GM12878 (cell line): ENCODE measurements around the gene EIF1. TPM values are rescaled to one million over a fixed set of nuclear protein-coding genes. Genes with fewer than 3 reads are reported as not detected.
"Not testable (repeated sequence)": the region's sequence is repeated elsewhere in the genome, so short reads cannot be mapped to it uniquely, and the experiment has no call there.

Experiments used
- ATAC-seq: fragments of 200-7000 bp; cut with Tn5 transposase; 3 replicates; pipeline ENCODE4 v1.9.1; 2020; ENCODE audit warnings: mild to moderate bottlenecking, moderate library complexity
- BruUV-seq: library from RNA; stranded (reverse); fragments of 400-500 nt; replicated peaks from 2 replicates; lab custom pipeline; 2021; lab: Mats Ljungman, UMichigan
- CTCF ChIA-PET: fragments of 300-600 bp; sonication (Branson Sonifier 250); formaldehyde crosslinking; extraction: SDS; loops from one replicate; lab custom pipeline; 2021; ENCODE audit warnings: inconsistent platforms; lab: Yijun Ruan, JAX
- POLR2A ChIA-PET: fragments of 350-600 bp; formaldehyde crosslinking; extraction: SDS; loops from one replicate; lab custom pipeline; 2021; ENCODE audit warnings: inconsistent platforms; lab: Charles Lee
- RAD21 ChIA-PET: fragments of 300-600 bp; sonication (Branson Sonifier 250); formaldehyde crosslinking; loops from one replicate; lab custom pipeline; 2023; ENCODE audit warnings: antibody characterized with exemption; ENCODE audit not compliant: unreplicated experiment; lab: Charles Lee
- SMC1A ChIA-PET: fragments of 300-600 bp; sonication (Branson Sonifier 250); formaldehyde crosslinking; loops from one replicate; lab custom pipeline; 2023; ENCODE audit not compliant: unreplicated experiment, uncharacterized antibody; lab: Charles Lee
- DNase-seq: peaks from one replicate; pipeline ENCODE4 v3.0.0-alpha.2; 2011; ENCODE audit warnings: low read depth, low spot score
- FAIRE-seq: peaks from 3 replicates; lab custom pipeline; 2011; peaks lifted over from hg19 to GRCh38; lab: Jason Lieb, UNC
- H2AFZ ChIP-seq: 2 replicates; pipeline ENCODE4 v1.6.0; 2011; ENCODE audit warnings: low read depth, low read length, control low read depth; ENCODE audit not compliant: control insufficient read depth
- H3K27ac ChIP-seq: 2 replicates; pipeline ENCODE4 v1.5.1; 2011; ENCODE audit warnings: control low read depth; ENCODE audit not compliant: control insufficient read depth, insufficient read depth
- H3K27me3 ChIP-seq, 2 experiments: replicated peaks in 1 of 2; 2 replicates each; pipeline versions ENCODE4 v1.6.0 to v1.6.1; 2011; ENCODE audit warnings: low read length in 1 of 2; ENCODE audit not compliant: control insufficient read depth in 2 of 2, insufficient read depth in 2 of 2
- H3K36me3 ChIP-seq, 2 experiments: 2 replicates each; pipeline ENCODE4 v1.5.1; 2011; ENCODE audit warnings: low read length in 1 of 2; ENCODE audit not compliant: control insufficient read depth in 2 of 2, insufficient read depth in 2 of 2
- H3K4me1 ChIP-seq: 2 replicates; pipeline ENCODE4 v1.6.1; 2011; ENCODE audit warnings: mild to moderate bottlenecking, low read length, moderate library complexity, mixed read lengths; ENCODE audit not compliant: control insufficient read depth, insufficient read depth
- H3K4me2 ChIP-seq: 2 replicates; pipeline ENCODE4 v1.6.0; 2011; ENCODE audit warnings: control low read depth; ENCODE audit not compliant: control insufficient read depth, insufficient read depth
- H3K4me3 ChIP-seq: fragments of 200-600 bp; sonication (generic); 2 replicates; pipeline ENCODE4 v1.5.1; 2016
- H3K79me2 ChIP-seq: 2 replicates; pipeline ENCODE4 v1.6.0; 2011; ENCODE audit warnings: low read length; ENCODE audit not compliant: control insufficient read depth, insufficient read depth
- H3K9ac ChIP-seq: 2 replicates; pipeline ENCODE4 v1.8.0; 2011; ENCODE audit warnings: low read length, control low read depth, mixed read lengths; ENCODE audit not compliant: control insufficient read depth, insufficient read depth
- H3K9me3 ChIP-seq: replicated peaks from 3 replicates; pipeline ENCODE4 v1.5.1; 2011; ENCODE audit warnings: mild to moderate bottlenecking, low read length; ENCODE audit not compliant: control insufficient read depth, insufficient read depth
- H4K20me1 ChIP-seq: 2 replicates; pipeline ENCODE4 v1.6.0; 2011; ENCODE audit not compliant: control insufficient read depth, insufficient read depth
- MLLT1 ChIP-seq: fragments of 450-650 bp; IDR thresholded peaks from 2 replicates; pipeline ENCODE4 v1.6.1; 2016; ENCODE audit warnings: mild to moderate bottlenecking
- WGBS: methylation state at CpG from one replicate; pipeline ENCODE4 v1.1.6; 2016; ENCODE audit warnings: low lambda C conversion rate; ENCODE audit not compliant: insufficient replicate concordance, insufficient coverage; ENCODE audit errors: missing lambda C conversion rate; 5-methylcytosine and 5-hydroxymethylcytosine counted together
- in situ Hi-C: fragments of 300-500 bp; cut with MboI; formaldehyde crosslinking; loops from 9 replicates; pipeline ENCODE4 v1.14.3; 2018; ENCODE audit warnings: mixed read lengths
- intact Hi-C: fragments of 100-400 bp; cut with micrococcal nuclease; formaldehyde crosslinking; loops from one replicate; pipeline ENCODE4 v1.14.2; 2022; ENCODE audit not compliant: unreplicated experiment
- polyA plus RNA-seq, 11 experiments: library from polyadenylated mRNA; depleted of rRNA in 4 of 11; unstranded in 6 of 11; stranded (reverse) in 5 of 11; fragments of >200 nt; fragmentation: Nextera tagmentation in 4 of 11; fragmentation: Illumina TruSeq in 1 of 11; extraction: Ambion mirVana in 4 of 11; extraction: Trizol in 1 of 11; gene quantifications; 1 replicate in 1 of 11; 2 replicates in 10 of 11; pipeline versions ENCODE4 v1.2.1 to v1.2.3, GENCODE V29; 2011 to 2016; ENCODE audit warnings: inconsistent platforms in 2 of 11, missing spikeins in 2 of 11, low read depth in 1 of 11
- total RNA-seq, 4 experiments: library from RNA; depleted of rRNA in 3 of 4; stranded (reverse); fragments of >200 nt in 3 of 4; fragmentation: Illumina TruSeq in 1 of 4; extraction: Trizol in 1 of 4; gene quantifications; 2 replicates each; pipeline versions ENCODE4 v1.2.1 to v1.2.3, GENCODE V29; 2013 to 2021
- TF ChIP-seq, protein P1 (sequence below): fragments of 450-650 bp; IDR thresholded peaks from 2 replicates; pipeline ENCODE4 v1.6.1; 2016; ENCODE audit warnings: mild to moderate bottlenecking, moderate library complexity, borderline replicate concordance

The EIF1 gene
- total and polyA plus RNA-seq, 10 of the 15 experiments (the other 5 are each of a cell fraction or from before 2014, with no cell fraction given): 39.4 to 815 (median 480) TPM

- not testable (repeated sequence) for BruUV-seq
- peak; percentile 86; the same call in 1 of the 2 replicates for TF ChIP-seq MLLT1
- TF ChIP-seq, protein P1, sequence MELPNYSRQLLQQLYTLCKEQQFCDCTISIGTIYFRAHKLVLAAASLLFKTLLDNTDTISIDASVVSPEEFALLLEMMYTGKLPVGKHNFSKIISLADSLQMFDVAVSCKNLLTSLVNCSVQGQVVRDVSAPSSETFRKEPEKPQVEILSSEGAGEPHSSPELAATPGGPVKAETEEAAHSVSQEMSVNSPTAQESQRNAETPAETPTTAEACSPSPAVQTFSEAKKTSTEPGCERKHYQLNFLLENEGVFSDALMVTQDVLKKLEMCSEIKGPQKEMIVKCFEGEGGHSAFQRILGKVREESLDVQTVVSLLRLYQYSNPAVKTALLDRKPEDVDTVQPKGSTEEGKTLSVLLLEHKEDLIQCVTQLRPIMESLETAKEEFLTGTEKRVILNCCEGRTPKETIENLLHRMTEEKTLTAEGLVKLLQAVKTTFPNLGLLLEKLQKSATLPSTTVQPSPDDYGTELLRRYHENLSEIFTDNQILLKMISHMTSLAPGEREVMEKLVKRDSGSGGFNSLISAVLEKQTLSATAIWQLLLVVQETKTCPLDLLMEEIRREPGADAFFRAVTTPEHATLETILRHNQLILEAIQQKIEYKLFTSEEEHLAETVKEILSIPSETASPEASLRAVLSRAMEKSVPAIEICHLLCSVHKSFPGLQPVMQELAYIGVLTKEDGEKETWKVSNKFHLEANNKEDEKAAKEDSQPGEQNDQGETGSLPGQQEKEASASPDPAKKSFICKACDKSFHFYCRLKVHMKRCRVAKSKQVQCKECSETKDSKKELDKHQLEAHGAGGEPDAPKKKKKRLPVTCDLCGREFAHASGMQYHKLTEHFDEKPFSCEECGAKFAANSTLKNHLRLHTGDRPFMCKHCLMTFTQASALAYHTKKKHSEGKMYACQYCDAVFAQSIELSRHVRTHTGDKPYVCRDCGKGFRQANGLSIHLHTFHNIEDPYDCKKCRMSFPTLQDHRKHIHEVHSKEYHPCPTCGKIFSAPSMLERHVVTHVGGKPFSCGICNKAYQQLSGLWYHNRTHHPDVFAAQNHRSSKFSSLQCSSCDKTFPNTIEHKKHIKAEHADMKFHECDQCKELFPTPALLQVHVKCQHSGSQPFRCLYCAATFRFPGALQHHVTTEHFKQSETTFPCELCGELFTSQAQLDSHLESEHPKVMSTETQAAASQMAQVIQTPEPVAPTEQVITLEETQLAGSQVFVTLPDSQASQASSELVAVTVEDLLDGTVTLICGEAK: 0 out of 2 replicates have a peak, but pooled peaks have one; percentile 37
- TF ChIP-seq, all 136 proteins: peak for 2; not testable (repeated sequence) for 134
- H2AFZ ChIP-seq, H3K9me3 ChIP-seq, FAIRE-seq, DNase-seq, H3K36me3 ChIP-seq, H4K20me1 ChIP-seq, H3K79me2 ChIP-seq, ATAC-seq, H3K27me3 ChIP-seq, intact Hi-C loops: not testable (repeated sequence)
- peaks cover 13% of the 10 kb centered on the region for H3K4me1 ChIP-seq
- WGBS: 90% methylated on average over 7 of the region's 7 CpGs
- RAD21 ChIA-PET: interaction anchor here (0.8 to 6.5 kb wide), 3 partner anchors 9 to 21 kb away, joined by 4 to 85 read pairs (median 16); partner anchors contain the start of gene EIF1
- H3K9ac ChIP-seq: 0 out of 2 replicates have a peak overlapping the region, but pooled peaks have one; percentile 7
- CTCF ChIA-PET: interaction anchor here (1.0 to 9.5 kb wide), 4 partner anchors 7 to 1029 kb away, joined by 3 to 265 read pairs (median 86); partner anchors contain the start of gene EIF1
- SMC1A ChIA-PET: interaction anchor here (0.8 to 7.5 kb wide), 6 partner anchors 8 to 760 kb away, joined by 3 to 122 read pairs (median 32); partner anchors contain the start of gene EIF1
- peak overlapping the region; percentile 56; the same call in 1 of the 2 replicates for H3K4me2 ChIP-seq
- H3K4me3 ChIP-seq: peak overlapping the region; percentile 38; the same call in 1 of the 2 replicates
- in situ Hi-C loops: loop anchor here (10.0 to 25.0 kb wide), 3 partner anchors 1351 to 1687 kb away; partner anchors contain the start of gene TMEM106A
- H3K27ac ChIP-seq: peak overlapping the region; percentile 67
- POLR2A ChIA-PET: interaction anchor here (0.6 to 7.3 kb wide), 6 partner anchors 8 to 1113 kb away, joined by 3 to 177 read pairs (median 6); partner anchors contain the start of gene EIF1
Measured at GRCh38 chr17:41675157-41676057, 13.3 kb upstream of the EIF1 start.
